WTC11 (cell line): ENCODE results near the gene SMIM13. TPM values are rescaled to one million over a fixed set of nuclear protein-coding genes. Genes with fewer than 3 reads are reported as not detected.

Experiments
- ATAC-seq: fragments of 200-7000 bp; cut with Tn5 transposase; 2 replicates; pipeline ENCODE4 v1.10.0; 2021; ENCODE audit warnings: mild to moderate bottlenecking, moderate library complexity
- CTCF ChIA-PET: fragments of 300-600 bp; sonication (Branson Sonifier 250); formaldehyde crosslinking; loops from one replicate; lab custom pipeline; 2021; ENCODE audit warnings: antibody characterized with exemption; lab: Charles Lee
- POLR2A ChIA-PET: fragments of 350-600 bp; sonication (Branson Sonifier 250); formaldehyde crosslinking; loops from one replicate; lab custom pipeline; 2021; ENCODE audit warnings: antibody characterized with exemption; lab: Charles Lee
- DNase-seq: peaks from one replicate; pipeline ENCODE4 v3.0.0; 2021; ENCODE audit warnings: low spot score
- H3K27ac Mint-ChIP-seq: 2 replicates; pipeline ENCODE4 v1.8.0; 2021; ENCODE audit warnings: mixed read lengths
- H3K27me3 Mint-ChIP-seq: 2 replicates; pipeline ENCODE4 v1.8.0; 2021; ENCODE audit warnings: low read depth, mild to moderate bottlenecking, moderate library complexity, mixed read lengths
- H3K36me3 Mint-ChIP-seq: 2 replicates; pipeline ENCODE4 v1.8.0; 2021; ENCODE audit warnings: mixed read lengths
- H3K4me1 Mint-ChIP-seq: 2 replicates; pipeline ENCODE4 v1.8.0; 2022; ENCODE audit warnings: mixed read lengths
- H3K4me3 Mint-ChIP-seq: 2 replicates; pipeline ENCODE4 v1.8.0; 2021; ENCODE audit warnings: mild to moderate bottlenecking, moderate library complexity, mixed read lengths
- H3K9me3 Mint-ChIP-seq: 2 replicates; pipeline ENCODE4 v1.8.0; 2021; ENCODE audit warnings: mixed read lengths
- ATF2 ChIP-seq: sonication (generic); formaldehyde crosslinking; IDR thresholded peaks from 2 replicates; pipeline ENCODE4 v1.8.1; 2022; ENCODE audit warnings: low read depth, missing genetic modification reagents, borderline replicate concordance
- CBFB ChIP-seq: sonication (generic); formaldehyde crosslinking; IDR thresholded peaks from 2 replicates; pipeline ENCODE4 v1.8.1; 2022; ENCODE audit warnings: mild to moderate bottlenecking, low read depth, missing genetic modification reagents
- E2F4 ChIP-seq: sonication (generic); formaldehyde crosslinking; IDR thresholded peaks from 2 replicates; pipeline ENCODE4 v1.8.1; 2022; ENCODE audit warnings: low read depth, mild to moderate bottlenecking, moderate library complexity, missing genetic modification reagents, borderline replicate concordance
- ELF4 ChIP-seq: sonication (generic); formaldehyde crosslinking; IDR thresholded peaks from 2 replicates; pipeline ENCODE4 v1.8.1; 2022; ENCODE audit warnings: low read depth, mild to moderate bottlenecking, moderate library complexity, missing genetic modification reagents
- EMX1 ChIP-seq: fragments of 250-450 bp; sonication (Bioruptor Pico); IDR thresholded peaks from 2 replicates; pipeline ENCODE4 v1.8.0; 2021; ENCODE audit warnings: mild to moderate bottlenecking
- ERG ChIP-seq: fragments of 250-450 bp; sonication (Bioruptor Pico); IDR thresholded peaks from 2 replicates; pipeline ENCODE4 v1.8.0; 2021; ENCODE audit warnings: mild to moderate bottlenecking
- FOXP4 ChIP-seq: sonication (generic); formaldehyde crosslinking; IDR thresholded peaks from 2 replicates; pipeline ENCODE4 v1.8.0; 2022; ENCODE audit warnings: mild to moderate bottlenecking, missing genetic modification reagents
- GABPB1 ChIP-seq: sonication (generic); formaldehyde crosslinking; IDR thresholded peaks from 2 replicates; pipeline ENCODE4 v1.8.1; 2023; ENCODE audit warnings: mild to moderate bottlenecking, missing genetic modification reagents
- GRHL2 ChIP-seq: fragments of 250-450 bp; sonication (Bioruptor Pico); IDR thresholded peaks from 2 replicates; pipeline ENCODE4 v1.8.0; 2022; ENCODE audit warnings: mild to moderate bottlenecking, moderate library complexity; ENCODE audit not compliant: insufficient replicate concordance, severe bottlenecking
- GTF2I ChIP-seq: fragments of 250-450 bp; sonication (Bioruptor Pico); conservative IDR thresholded peaks from 2 replicates; pipeline ENCODE4 v1.4.0; 2021; ENCODE audit warnings: mild to moderate bottlenecking
- HMGA2 ChIP-seq: fragments of 250-450 bp; sonication (Bioruptor Pico); IDR thresholded peaks from 2 replicates; pipeline ENCODE4 v1.4.0; 2021; ENCODE audit warnings: mild to moderate bottlenecking, moderate library complexity
- IRF1 ChIP-seq: sonication (generic); formaldehyde crosslinking; IDR thresholded peaks from 2 replicates; pipeline ENCODE4 v1.8.0; 2023; ENCODE audit warnings: missing genetic modification reagents
- JUN ChIP-seq: sonication (generic); formaldehyde crosslinking; IDR thresholded peaks from 2 replicates; pipeline ENCODE4 v1.8.0; 2023; ENCODE audit warnings: mild to moderate bottlenecking, missing genetic modification reagents
- MYBL2 ChIP-seq: sonication (generic); formaldehyde crosslinking; IDR thresholded peaks from 2 replicates; pipeline ENCODE4 v1.8.1; 2023; ENCODE audit warnings: mild to moderate bottlenecking, moderate library complexity, missing genetic modification reagents
- PRDM15 ChIP-seq: sonication (generic); formaldehyde crosslinking; IDR thresholded peaks from 2 replicates; pipeline ENCODE4 v1.8.0; 2022; ENCODE audit warnings: missing genetic modification reagents
- SOX15 ChIP-seq: fragments of 250-450 bp; sonication (Bioruptor Pico); IDR thresholded peaks from 2 replicates; pipeline ENCODE4 v1.9.0; 2021; ENCODE audit warnings: mild to moderate bottlenecking
- TCF7 ChIP-seq: sonication (generic); formaldehyde crosslinking; IDR thresholded peaks from 2 replicates; pipeline ENCODE4 v1.8.0; 2022; ENCODE audit warnings: mild to moderate bottlenecking, low read depth, missing genetic modification reagents, moderate library complexity
- USF1 ChIP-seq: sonication (generic); formaldehyde crosslinking; IDR thresholded peaks from 2 replicates; pipeline ENCODE4 v1.8.0; 2022; ENCODE audit warnings: mild to moderate bottlenecking, missing genetic modification reagents
- ZNF121 ChIP-seq: sonication (generic); formaldehyde crosslinking; IDR thresholded peaks from 2 replicates; pipeline ENCODE4 v1.8.0; 2023; ENCODE audit warnings: missing genetic modification reagents
- ZNF232 ChIP-seq: sonication (generic); formaldehyde crosslinking; IDR thresholded peaks from 2 replicates; pipeline ENCODE4 v1.8.0; 2022; ENCODE audit warnings: mild to moderate bottlenecking, missing genetic modification reagents
- ZNF396 ChIP-seq: fragments of 250-450 bp; sonication (Bioruptor Pico); IDR thresholded peaks from 2 replicates; pipeline ENCODE4 v1.8.0; 2021; ENCODE audit warnings: mild to moderate bottlenecking, moderate library complexity, borderline replicate concordance
- ZNF416 ChIP-seq: fragments of 250-450 bp; sonication (Bioruptor Pico); IDR thresholded peaks from 2 replicates; pipeline ENCODE4 v1.9.0; 2021; ENCODE audit warnings: mild to moderate bottlenecking, inconsistent platforms
- total RNA-seq: library from RNA; stranded (reverse); gene quantifications from 3 replicates; pipeline ENCODE4 v1.2.3, GENCODE V29; 2021

The SMIM13 gene
- total RNA-seq, 1 experiment from 2014 or later: 9.7 TPM

GRCh38 chr6:11177271-11177670 is 83.6 kb downstream of the SMIM13 start:
- H3K27ac Mint-ChIP-seq: no peak overlapping the region
- TF ChIP-seq TCF7 (no peak), MYBL2 (no peak), FOXP4 (CRISPR knock-in tag) (no peak), ZNF121 (no peak), CBFB (CRISPR knock-in tag) (no peak)
- H3K9me3 Mint-ChIP-seq: peaks cover 18% of the 10 kb centered on the region
- DNase-seq (no peak), ATAC-seq (no peak)
- H3K27me3 Mint-ChIP-seq: no peaks in the 10 kb centered on the region; the same call in 1 of the 2 replicates
- peaks cover 36% of the 10 kb centered on the region for H3K4me1 Mint-ChIP-seq
- POLR2A ChIA-PET: no interaction called here
- H3K36me3 Mint-ChIP-seq: peaks cover 16% of the 10 kb centered on the region
- CTCF ChIA-PET: interaction anchor here (0.7 to 1.1 kb wide), 3 partner anchors 23 to 137 kb away, joined by 3 read pairs; no protein-coding TSS in a partner anchor
- H3K4me3 Mint-ChIP-seq: no peak overlapping the region

- no peak for DNase-seq
- TF ChIP-seq ELF4 (CRISPR knock-in tag): no peak
- no peak for TF ChIP-seq ZNF416 (CRISPR knock-in tag)
- TF ChIP-seq SOX15: no peak
- no peak for TF ChIP-seq JUN
- TF ChIP-seq GABPB1 (CRISPR knock-in tag): no peak
- TF ChIP-seq IRF1 (CRISPR knock-in tag): no peak
- no peak for TF ChIP-seq USF1 (CRISPR knock-in tag)
- TF ChIP-seq ERG (CRISPR knock-in tag): no peak
- no peak for TF ChIP-seq HMGA2 (CRISPR knock-in tag)
- TF ChIP-seq GRHL2: no peak
- no peak for TF ChIP-seq ZNF396 (CRISPR knock-in tag)
- TF ChIP-seq E2F4 (CRISPR knock-in tag): no peak
- TF ChIP-seq ATF2 (CRISPR knock-in tag): no peak
- TF ChIP-seq EMX1: no peak
- TF ChIP-seq PRDM15 (CRISPR knock-in tag): no peak
- no peak for TF ChIP-seq GTF2I (CRISPR knock-in tag)
- TF ChIP-seq ZNF232 (CRISPR knock-in tag): no peak
- H3K27ac Mint-ChIP-seq: peak overlapping the region; percentile 36; the same call in 1 of the 2 replicates
- no peak overlapping the region for H3K4me3 Mint-ChIP-seq
- H3K4me1 Mint-ChIP-seq: peaks cover 22% of the 10 kb centered on the region
- POLR2A ChIA-PET: no interaction called here
- ATAC-seq: peak; percentile 30
- H3K27me3 Mint-ChIP-seq: no peaks in the 10 kb centered on the region; the same call in 1 of the 2 replicates
- peaks cover 20% of the 10 kb centered on the region for H3K9me3 Mint-ChIP-seq
- peaks cover 20% of the 10 kb centered on the region for H3K36me3 Mint-ChIP-seq
- CTCF ChIA-PET: interaction anchor here (1.5 to 2.1 kb wide), 2 partner anchors 63 to 318 kb away, joined by 6 to 7 read pairs; no protein-coding TSS in a partner anchor
Observed at GRCh38 chr6:11179088-11179418, 85.4 kb downstream of the SMIM13 start.
